HG02571 (cell line): ENCODE data around the gene ESR2.
"Not testable (repeated sequence)": the region's sequence is repeated elsewhere in the genome, so short reads cannot be mapped to it uniquely, and the experiment has no call there.

Experiments used
- ATAC-seq: cut with Tn5 transposase; IDR thresholded peaks from one replicate; pipeline ENCODE4 v1.9.1; 2021; ENCODE audit warnings: mild to moderate bottlenecking, moderate library complexity; ENCODE audit not compliant: unreplicated experiment

The ESR2 gene

GRCh38 chr14:64049616-64050381 is 244.4 kb downstream of the ESR2 start:
- no peak for ATAC-seq

- no peak for ATAC-seq
Measured at GRCh38 chr14:64045091-64045490, 249.1 kb downstream of the ESR2 start.

GRCh38 chr14:64043296-64043695 is 250.9 kb downstream of the ESR2 start:
- not testable (repeated sequence) for ATAC-seq

- no peak for ATAC-seq
Measured at GRCh38 chr14:64040044-64040443, 254.1 kb downstream of the ESR2 start.

GRCh38 chr14:64038841-64039542 is 255.2 kb downstream of the ESR2 start:
- ATAC-seq = no peak

GRCh38 chr14:64037869-64038745 is 256.1 kb downstream of the ESR2 start:
- ATAC-seq = not testable (repeated sequence)

GRCh38 chr14:64035143-64035542 is 259.0 kb downstream of the ESR2 start:
- no peak for ATAC-seq
